Neural cell (in vitro differentiated cells): ENCODE measurements around the gene PROX2. TPM values are rescaled to one million over a fixed set of nuclear protein-coding genes. Genes with fewer than 3 reads are reported as not detected.

Source experiments
- H2AFZ ChIP-seq: fragments of 200-600, 300-800 bp; sonication (generic), shearing (Covaris generic); 2 replicates; pipeline ENCODE4 v1.6.0; 2014; ENCODE audit warnings: low read depth, mild to moderate bottlenecking, antibody characterized with exemption, low read length, moderate library complexity
- H3F3A ChIP-seq: fragments of 200-600 bp; shearing (Covaris generic); 2 replicates; pipeline ENCODE4 v1.6.1; 2016; ENCODE audit warnings: mild to moderate bottlenecking, moderate library complexity, mixed read lengths, antibody characterized with exemption, low read length; ENCODE audit not compliant: insufficient read depth, poor library complexity, severe bottlenecking
- H3K27ac ChIP-seq: fragments of 200-600, 300-800 bp; sonication (generic), shearing (Covaris generic); 2 replicates; pipeline ENCODE4 v1.5.1; 2014; ENCODE audit warnings: mild to moderate bottlenecking, low read length, moderate library complexity
- H3K27me3 ChIP-seq: fragments of 300-800, 200-600 bp; sonication (generic), shearing (Covaris generic); 2 replicates; pipeline ENCODE4 v1.6.0; 2014; ENCODE audit warnings: mild to moderate bottlenecking, low read depth, low read length, moderate library complexity; ENCODE audit not compliant: insufficient read depth
- H3K36me3 ChIP-seq: fragments of 300-800, 200-600 bp; sonication (generic), shearing (Covaris generic); 2 replicates; pipeline ENCODE4 v1.5.1; 2014; ENCODE audit warnings: mild to moderate bottlenecking, antibody characterized with exemption, low read length, moderate library complexity; ENCODE audit not compliant: insufficient read depth
- H3K4me2 ChIP-seq: fragments of 300-800, 200-600 bp; sonication (generic), shearing (Covaris generic); 2 replicates; pipeline ENCODE4 v1.6.0; 2014; ENCODE audit warnings: mild to moderate bottlenecking, low read length
- H3K4me3 ChIP-seq: fragments of 300-800, 200-600 bp; sonication (generic), shearing (Covaris generic); 2 replicates; pipeline ENCODE4 v1.5.1; 2014; ENCODE audit warnings: mild to moderate bottlenecking, low read length, moderate library complexity
- H3K79me2 ChIP-seq: fragments of 200-600 bp; shearing (Covaris generic); replicated peaks from 2 replicates; pipeline ENCODE4 v1.6.0; 2014; ENCODE audit warnings: mild to moderate bottlenecking, low read length, moderate library complexity; ENCODE audit not compliant: insufficient read depth
- H3K9ac ChIP-seq: fragments of 300-800, 200-600 bp; sonication (generic), shearing (Covaris generic); 2 replicates; pipeline ENCODE4 v1.6.1; 2016; ENCODE audit warnings: mild to moderate bottlenecking, low read length, mixed read lengths
- H3K9me2 ChIP-seq: fragments of 200-600 bp; shearing (Covaris generic); 2 replicates; pipeline ENCODE4 v1.6.1; 2016; ENCODE audit warnings: mild to moderate bottlenecking, low read length, mixed read lengths; ENCODE audit not compliant: insufficient read depth
- H3K9me3 ChIP-seq: fragments of 200-600, 300-800 bp; sonication (generic), shearing (Covaris generic); 2 replicates; pipeline ENCODE4 v1.6.1; 2016; ENCODE audit warnings: mild to moderate bottlenecking, mixed run types, low read length, moderate library complexity, mixed read lengths
- H4K20me1 ChIP-seq: fragments of 200-600 bp; shearing (Covaris generic); 2 replicates; pipeline ENCODE4 v1.6.1; 2016; ENCODE audit warnings: mild to moderate bottlenecking, mixed run types; ENCODE audit not compliant: insufficient read depth
- CTCF ChIP-seq: fragments of 450-650 bp; IDR thresholded peaks from 2 replicates; pipeline ENCODE4 v1.5.1; 2014; ENCODE audit warnings: antibody characterized with exemption, mild to moderate bottlenecking, moderate library complexity; ENCODE audit not compliant: poor library complexity, severe bottlenecking
- EP300 ChIP-seq: fragments of 450-650 bp; conservative IDR thresholded peaks from 2 replicates; pipeline ENCODE4 v1.6.1; 2014; ENCODE audit warnings: antibody characterized with exemption, mild to moderate bottlenecking, moderate library complexity; ENCODE audit not compliant: poor library complexity, severe bottlenecking
- EZH2 ChIP-seq: fragments of 200-600, 300-800 bp; shearing (Covaris generic), sonication (generic); IDR thresholded peaks from 2 replicates; pipeline ENCODE4 v1.6.1; 2014; ENCODE audit warnings: antibody characterized with exemption, low read length, borderline replicate concordance, mild to moderate bottlenecking; ENCODE audit not compliant: insufficient read depth, poor library complexity, severe bottlenecking
- MXI1 ChIP-seq: fragments of 450-650 bp; conservative IDR thresholded peaks from 2 replicates; pipeline ENCODE4 v1.6.1; 2014; ENCODE audit warnings: antibody characterized with exemption, mild to moderate bottlenecking; ENCODE audit not compliant: poor library complexity, severe bottlenecking
- POLR2AphosphoS5 ChIP-seq: IDR thresholded peaks from 2 replicates; pipeline ENCODE4 v1.6.1; 2012
- RAD21 ChIP-seq: fragments of 450-650 bp; conservative IDR thresholded peaks from 2 replicates; pipeline ENCODE4 v1.6.1; 2014; ENCODE audit warnings: antibody characterized with exemption, mild to moderate bottlenecking, moderate library complexity
- REST ChIP-seq: IDR thresholded peaks from 2 replicates; pipeline ENCODE4 v1.6.1; 2012; ENCODE audit warnings: borderline replicate concordance
- SMC3 ChIP-seq: fragments of 450-650 bp; conservative IDR thresholded peaks from 2 replicates; pipeline ENCODE4 v1.6.1; 2014; ENCODE audit warnings: antibody characterized with exemption, mild to moderate bottlenecking, moderate library complexity; ENCODE audit not compliant: poor library complexity
- TAF1 ChIP-seq: IDR thresholded peaks from 2 replicates; pipeline ENCODE4 v1.6.1; 2012; ENCODE audit warnings: low read depth
- polyA plus RNA-seq: library from polyadenylated mRNA; depleted of rRNA; stranded (reverse); fragments of >200 nt; gene quantifications from 2 replicates; pipeline ENCODE4 v1.2.3, GENCODE V29; 2014

Gene PROX2
- polyA plus RNA-seq, 1 donor from 2014 or later = not detected

- Histone ChIP-seq H3K36me3 (no peaks in the 10 kb centered on the region), H3K4me3 (no peak overlapping the region), H3F3A (no peaks in the 10 kb centered on the region), H3K79me2 (no peaks in the 10 kb centered on the region), H3K27me3 (no peaks in the 10 kb centered on the region), H3K9me2 (no peaks in the 10 kb centered on the region), H3K27ac (no peak overlapping the region), H2AFZ (no peak overlapping the region), H3K9ac (no peak overlapping the region), H3K4me2 (no peak overlapping the region), H3K9me3 (no peaks in the 10 kb centered on the region), H4K20me1 (no peaks in the 10 kb centered on the region)
- TF ChIP-seq CTCF (no peak), SMC3 (no peak), EP300 (no peak), MXI1 (no peak), RAD21 (no peak), TAF1 (no peak), POLR2AphosphoS5 (no peak), REST (no peak), EZH2 (no peak)
Measured at GRCh38 chr14:74871819-74872218, 4.1 kb downstream of the PROX2 start.

GRCh38 chr14:74868739-74869138 lies 7.2 kb downstream of the PROX2 start:
- Histone ChIP-seq H3F3A (no peaks in the 10 kb centered on the region), H2AFZ (no peak overlapping the region), H3K4me2 (no peak overlapping the region), H3K36me3 (no peaks in the 10 kb centered on the region), H3K9me2 (no peaks in the 10 kb centered on the region), H3K9ac (no peak overlapping the region), H3K9me3 (no peaks in the 10 kb centered on the region), H3K4me3 (no peak overlapping the region), H3K27me3 (no peaks in the 10 kb centered on the region), H4K20me1 (no peaks in the 10 kb centered on the region), H3K79me2 (no peaks in the 10 kb centered on the region), H3K27ac (no peak overlapping the region)
- TF ChIP-seq SMC3 (no peak), EP300 (no peak), TAF1 (no peak), CTCF (no peak), EZH2 (no peak), POLR2AphosphoS5 (no peak), RAD21 (no peak)
